IPS DF 19.7 (cell line): ENCODE results near the gene FDX1.

Source experiments
- DNase-seq: peaks from one replicate; pipeline ENCODE4 v3.0.0-alpha.2; 2013; ENCODE audit warnings: low read depth, low spot score

FDX1 gene

GRCh38 chr11:110507328-110507727 is 77.6 kb downstream of the FDX1 start:
- DNase-seq: no peak

- DNase-seq: no peak
Observed at GRCh38 chr11:110508786-110509185, 79.0 kb downstream of the FDX1 start.

- no peak for DNase-seq
Observed at GRCh38 chr11:110509472-110509871, 79.7 kb downstream of the FDX1 start.

GRCh38 chr11:110512026-110512425 is 82.3 kb downstream of the FDX1 start:
- DNase-seq: no peak

GRCh38 chr11:110513259-110513801 is 83.6 kb downstream of the FDX1 start:
- DNase-seq: no peak

GRCh38 chr11:110513846-110514437 is 84.2 kb downstream of the FDX1 start:
- DNase-seq: no peak
